Esophagus squamous epithelium (tissue), 5 donors: ENCODE data around the gene PTGES. TPM values are rescaled to one million over a fixed set of nuclear protein-coding genes. Genes with fewer than 3 reads are reported as not detected.

ENCODE experiments used
- DNase-seq: peaks from one replicate; lab custom pipeline; 2025; lab: John Stamatoyannopoulos, UW
- H3K27ac ChIP-seq, 4 donors: fragments of 200-600 bp; sonication (generic); one replicate each; pipeline ENCODE4 v1.5.1; 2016 to 2019; ENCODE audit warnings: mild to moderate bottlenecking in 1 of 4
- H3K27me3 ChIP-seq, 4 donors: fragments of 200-600 bp; sonication (generic); 1 replicate in 3 of 4; 2 replicates in 1 of 4; pipeline versions ENCODE4 v1.5.1 to v1.6.0; 2017 to 2021; ENCODE audit warnings: antibody characterized with exemption in 1 of 4
- H3K36me3 ChIP-seq, 3 donors: fragments of 200-600 bp; sonication (generic); one replicate each; pipeline ENCODE4 v1.5.1; 2016 to 2019
- H3K4me1 ChIP-seq, 3 donors: fragments of 200-600 bp; sonication (generic); one replicate each; pipeline ENCODE4 v1.5.1; 2017 to 2019
- H3K4me3 ChIP-seq, 4 donors: fragments of 200-600 bp; sonication (generic); 1 replicate in 3 of 4; 2 replicates in 1 of 4; pipeline ENCODE4 v1.5.1; 2016 to 2019; ENCODE audit warnings: mild to moderate bottlenecking in 2 of 4, moderate library complexity in 1 of 4
- H3K9me3 ChIP-seq, 3 donors: fragments of 200-600 bp; sonication (generic); one replicate each; pipeline ENCODE4 v1.5.1; 2016 to 2019
- POLR2A ChIP-seq, 4 donors: fragments of 450-650 bp; IDR thresholded peaks; one replicate each; pipeline ENCODE4 v1.6.1; 2017; ENCODE audit warnings: antibody characterized with exemption in 4 of 4, mild to moderate bottlenecking in 4 of 4, moderate library complexity in 3 of 4
- WGBS, 2 donors: methylation state at CpG; one replicate each; pipeline ENCODE4 v1.1.5; 2018; 5-methylcytosine and 5-hydroxymethylcytosine counted together
- intact Hi-C: fragments of 100-400 bp; cut with DNase I; formaldehyde crosslinking; loops from one replicate; pipeline ENCODE4 v1.15.0; 2022
- total RNA-seq, 4 donors: library from RNA; depleted of rRNA; stranded (reverse); fragments of >200 nt; gene quantifications; one replicate each; pipeline ENCODE4 v1.1.0, GENCODE V29; 2016
- TF ChIP-seq, protein P1 (sequence below), 6 experiments: fragments of 450-650 bp in 4 of 6; fragments of 200-600 bp in 2 of 6; sonication (generic) in 2 of 6; IDR thresholded peaks; one replicate each; pipeline ENCODE4 v1.5.1; 2016 to 2019; ENCODE audit warnings: antibody characterized with exemption in 6 of 6, mild to moderate bottlenecking in 4 of 6, moderate library complexity in 4 of 6
- donor health status: DM: yes; HTN: yes; CAD: no.

The PTGES gene
- total RNA-seq, 4 donors from 2014 or later = 5.6 to 31.2 (median 14.9) TPM

DNA sequence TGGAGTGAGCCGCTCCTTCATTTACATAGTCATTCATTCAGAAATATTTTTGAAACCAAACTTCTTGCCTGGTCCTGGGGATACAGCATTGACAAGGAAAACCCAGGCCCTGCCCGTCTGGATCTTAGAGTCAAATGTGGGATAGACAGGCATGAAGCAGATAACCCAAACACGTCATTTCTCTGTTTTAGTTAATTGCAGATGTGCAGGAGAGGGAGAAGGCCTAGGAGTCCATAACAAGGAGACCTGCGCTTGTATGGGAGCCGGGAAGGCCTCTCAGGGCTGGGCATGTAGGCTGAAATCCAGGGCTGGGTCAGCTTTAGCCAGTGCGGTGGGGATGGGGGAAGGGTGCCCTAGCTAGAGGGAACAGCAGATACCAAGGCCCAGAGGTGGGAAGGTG lies 44.0 kb downstream of the PTGES start:
- H3K36me3 ChIP-seq = no peaks in the 10 kb centered on the region
- no peak overlapping the region for H3K27ac ChIP-seq
- intact Hi-C loops = no loop called here
- H3K4me1 ChIP-seq = peaks cover 0 to 40% (median 11%) of the 10 kb centered on the region in 3 donors
- no peak for DNase-seq
- WGBS, 2 donors = 85 to 87% methylated on average over 6 of the region's 6 CpGs
- H3K27me3 ChIP-seq = peaks cover 0 to 8% (median 0%) of the 10 kb centered on the region in 4 donors
- no peaks in the 10 kb centered on the region for H3K9me3 ChIP-seq
- no peak overlapping the region for H3K4me3 ChIP-seq
- TF ChIP-seq POLR2A (IDR thresholded peaks at IDR 0.05) = no peak
- TF ChIP-seq, protein P1, sequence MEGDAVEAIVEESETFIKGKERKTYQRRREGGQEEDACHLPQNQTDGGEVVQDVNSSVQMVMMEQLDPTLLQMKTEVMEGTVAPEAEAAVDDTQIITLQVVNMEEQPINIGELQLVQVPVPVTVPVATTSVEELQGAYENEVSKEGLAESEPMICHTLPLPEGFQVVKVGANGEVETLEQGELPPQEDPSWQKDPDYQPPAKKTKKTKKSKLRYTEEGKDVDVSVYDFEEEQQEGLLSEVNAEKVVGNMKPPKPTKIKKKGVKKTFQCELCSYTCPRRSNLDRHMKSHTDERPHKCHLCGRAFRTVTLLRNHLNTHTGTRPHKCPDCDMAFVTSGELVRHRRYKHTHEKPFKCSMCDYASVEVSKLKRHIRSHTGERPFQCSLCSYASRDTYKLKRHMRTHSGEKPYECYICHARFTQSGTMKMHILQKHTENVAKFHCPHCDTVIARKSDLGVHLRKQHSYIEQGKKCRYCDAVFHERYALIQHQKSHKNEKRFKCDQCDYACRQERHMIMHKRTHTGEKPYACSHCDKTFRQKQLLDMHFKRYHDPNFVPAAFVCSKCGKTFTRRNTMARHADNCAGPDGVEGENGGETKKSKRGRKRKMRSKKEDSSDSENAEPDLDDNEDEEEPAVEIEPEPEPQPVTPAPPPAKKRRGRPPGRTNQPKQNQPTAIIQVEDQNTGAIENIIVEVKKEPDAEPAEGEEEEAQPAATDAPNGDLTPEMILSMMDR (IDR thresholded peaks at IDR 0.05) = no peak

DNA sequence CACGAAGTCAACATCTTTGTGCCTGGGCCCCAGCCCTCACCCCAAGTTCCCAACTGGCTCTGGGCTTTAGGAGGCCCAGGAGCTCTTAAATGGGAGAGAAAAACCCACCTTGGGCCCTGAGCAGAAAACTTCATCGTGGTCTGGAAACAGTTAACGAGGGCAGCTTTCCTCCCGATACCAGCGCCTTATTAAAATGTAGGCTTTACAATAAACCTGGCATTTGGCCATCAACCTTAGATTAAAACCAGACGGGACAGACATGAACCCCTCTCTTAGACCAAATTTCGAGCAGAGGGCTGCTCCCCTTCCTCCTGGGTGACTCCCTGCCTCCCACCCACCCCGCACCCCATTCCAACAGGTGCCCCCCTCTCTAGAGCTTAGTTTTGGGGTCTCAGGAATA lies 48.0 kb downstream of the PTGES start:
- H3K27ac ChIP-seq = peak overlapping the region in 1 of 4 donors; percentile 61
- no peaks in the 10 kb centered on the region for H3K9me3 ChIP-seq
- peaks cover 0 to under 1% (median 0%) of the 10 kb centered on the region in 4 donors for H3K27me3 ChIP-seq
- TF ChIP-seq POLR2A (IDR thresholded peaks at IDR 0.05) = no peak
- TF ChIP-seq, protein P1 (IDR thresholded peaks at IDR 0.05) = no peak
- H3K4me1 ChIP-seq = peaks cover 0 to 40% (median 20%) of the 10 kb centered on the region in 3 donors
- WGBS, 2 donors = 60 to 78% methylated on average over 3 to 7 of the region's 8 CpGs
- no peak overlapping the region for H3K4me3 ChIP-seq
- no peaks in the 10 kb centered on the region for H3K36me3 ChIP-seq
- no peak for DNase-seq
- intact Hi-C loops = no loop called here

DNA sequence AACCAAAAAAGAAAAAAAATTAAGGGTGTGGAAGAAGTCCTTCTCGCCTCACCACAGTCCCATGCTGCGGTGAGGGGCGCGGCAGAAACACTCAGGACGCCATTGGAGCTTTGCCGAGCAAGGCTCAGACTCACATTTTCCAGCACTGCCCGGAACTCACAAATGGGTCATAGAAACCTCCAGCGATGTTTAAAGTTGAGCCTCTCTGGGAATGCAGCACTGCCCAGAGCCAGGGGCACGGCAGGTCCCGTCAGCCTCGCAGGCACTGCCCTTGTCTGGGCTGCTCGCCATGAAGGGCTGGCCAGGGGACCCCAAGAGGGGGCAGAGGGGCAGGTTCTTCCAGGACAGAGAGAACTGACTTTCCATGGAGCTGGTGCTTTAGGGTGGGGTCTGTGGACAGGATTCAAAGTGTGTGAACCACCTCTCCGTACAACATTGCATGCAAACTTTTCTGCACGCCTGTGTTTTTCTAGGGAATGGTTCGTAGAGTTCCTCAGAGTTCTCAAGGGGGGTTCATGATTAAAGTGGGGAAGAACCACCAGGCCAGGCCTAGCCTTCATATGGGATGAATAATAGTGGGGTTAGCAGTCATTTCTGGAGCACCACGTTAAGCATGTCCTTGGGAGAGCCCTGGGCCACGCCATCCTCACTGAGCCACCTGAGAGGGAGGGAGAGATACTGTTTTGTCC lies 49.0 kb downstream of the PTGES start:
- peak overlapping the region in 1 of 4 donors; percentile 25 for H3K4me3 ChIP-seq
- intact Hi-C loops = no loop called here
- H3K27me3 ChIP-seq = peaks cover 0 to 11% (median 0%) of the 10 kb centered on the region in 4 donors
- no peak for TF ChIP-seq POLR2A (IDR thresholded peaks at IDR 0.05)
- TF ChIP-seq, protein P1 (IDR thresholded peaks at IDR 0.05) = no peak
- H3K27ac ChIP-seq = peak overlapping the region in 3 of 4 donors; percentile 24 to 85 (median 61)
- peaks cover 0 to 33% (median 21%) of the 10 kb centered on the region in 3 donors for H3K4me1 ChIP-seq
- no peak for DNase-seq
- no peaks in the 10 kb centered on the region for H3K9me3 ChIP-seq
- no peaks in the 10 kb centered on the region for H3K36me3 ChIP-seq
- WGBS, 2 donors = 64 to 69% methylated on average over 10 to 17 of the region's 17 CpGs

DNA sequence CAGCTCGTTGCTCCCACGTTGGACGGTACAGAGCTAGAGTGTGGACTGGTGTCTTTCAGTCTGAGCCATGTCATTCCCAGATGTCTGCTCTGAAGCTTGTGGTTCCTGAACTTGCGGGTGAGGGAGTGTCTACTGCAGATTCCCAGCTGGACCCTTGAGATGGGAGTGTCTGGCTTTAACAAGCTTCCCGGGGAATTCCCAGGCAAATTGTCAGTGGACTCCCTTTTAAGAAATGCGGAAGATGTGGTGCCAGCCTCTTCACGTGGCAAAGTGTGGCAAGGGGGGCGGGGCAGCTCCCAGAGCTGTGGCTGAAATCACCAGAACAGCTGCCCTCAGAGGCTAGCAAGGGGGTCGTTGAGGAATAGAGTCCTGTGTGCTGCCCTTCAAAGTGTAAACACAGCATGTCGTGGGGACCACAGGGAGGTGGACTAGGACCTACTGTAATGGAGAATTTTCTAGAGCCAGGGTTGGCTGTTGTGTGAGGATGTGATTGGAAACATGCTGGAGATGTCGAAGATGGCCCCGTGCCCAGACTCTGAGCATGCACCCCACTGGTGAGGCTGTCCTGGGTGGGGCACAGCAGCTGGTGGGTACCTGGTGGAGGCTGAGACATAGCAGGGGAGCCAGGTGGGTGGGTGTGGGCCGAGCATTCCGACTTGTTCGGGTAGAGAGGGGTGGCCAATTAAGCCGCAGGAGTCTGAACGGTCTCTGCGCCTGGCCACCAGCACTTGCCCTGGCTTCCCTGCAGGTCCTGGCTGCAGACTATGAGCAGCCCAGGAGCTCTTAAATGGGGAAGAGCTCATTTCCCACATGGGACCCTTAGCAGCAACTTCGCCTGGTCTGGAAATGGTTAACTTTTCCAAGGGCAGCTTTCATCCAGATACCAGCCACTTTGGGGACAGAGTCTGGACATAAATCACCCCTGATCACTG lies 50.0 kb downstream of the PTGES start:
- H3K4me1 ChIP-seq = peaks cover 9 to 41% (median 30%) of the 10 kb centered on the region in 3 donors
- H3K4me3 ChIP-seq = peak overlapping the region in 1 of 4 donors; percentile 25
- H3K27me3 ChIP-seq = peaks cover 0 to 20% (median 0%) of the 10 kb centered on the region in 4 donors
- intact Hi-C loops = no loop called here
- WGBS, 2 donors = 32 to 44% methylated on average over 13 to 14 of the region's 19 CpGs
- no peaks in the 10 kb centered on the region for H3K36me3 ChIP-seq
- DNase-seq = no peak
- H3K9me3 ChIP-seq = no peaks in the 10 kb centered on the region
- H3K27ac ChIP-seq = peak overlapping the region in 3 of 4 donors; percentile 24 to 85 (median 61)
- TF ChIP-seq, protein P1 (IDR thresholded peaks at IDR 0.05) = no peak
- TF ChIP-seq POLR2A (IDR thresholded peaks at IDR 0.05) = no peak
